HG03045 (cell line): ENCODE results near the gene FICD.
A peak's percentile ranks its signal among the peaks of the same experiment; 100 is the strongest.

ENCODE experiments used
- ATAC-seq: cut with Tn5 transposase; IDR thresholded peaks from one replicate; pipeline ENCODE4 v1.9.1; 2021; ENCODE audit warnings: mild to moderate bottlenecking, moderate library complexity; ENCODE audit not compliant: unreplicated experiment

Gene FICD

GRCh38 chr12:108565146-108565545, 50.1 kb downstream of the FICD start:
- no peak for ATAC-seq

- ATAC-seq: no peak
These were observed 50.9 kb downstream of the FICD start for GRCh38 chr12:108565976-108566375.

GRCh38 chr12:108566452-108566851, 51.4 kb downstream of the FICD start:
- no peak for ATAC-seq

GRCh38 chr12:108567406-108568337, 52.6 kb downstream of the FICD start:
- no peak for ATAC-seq

- ATAC-seq: peak; percentile 63
These were observed 53.5 kb downstream of the FICD start for GRCh38 chr12:108568338-108569154.
